HepG2 (cell line): ENCODE results near the gene PACS2. TPM values are rescaled to one million over a fixed set of nuclear protein-coding genes. Genes with fewer than 3 reads are reported as not detected.
"Not testable (repeated sequence)": the region's sequence is repeated elsewhere in the genome, so short reads cannot be mapped to it uniquely, and the experiment has no call there.

Source experiments
- ATAC-seq: fragments of 200-7000 bp; cut with Tn5 transposase; 3 replicates; pipeline ENCODE4 v1.9.1; 2020; ENCODE audit warnings: mild to moderate bottlenecking, moderate library complexity
- BruUV-seq: library from RNA; stranded (reverse); fragments of 400-500 nt; replicated peaks from 2 replicates; lab custom pipeline; 2021; lab: Mats Ljungman, UMichigan
- CTCF ChIA-PET: fragments of 300-600 bp; formaldehyde crosslinking; extraction: SDS; loops from one replicate; lab custom pipeline; 2021; ENCODE audit warnings: low total read pairs, inconsistent platforms, low intra/inter-chr PET ratio; lab: Yijun Ruan, JAX
- POLR2A ChIA-PET: fragments of 350-600 bp; sonication (Branson Sonifier 250); formaldehyde crosslinking; loops from one replicate; lab custom pipeline; 2020; ENCODE audit warnings: antibody characterized with exemption, inconsistent platforms; lab: Yijun Ruan, JAX
- DNase-seq: peaks from one replicate; pipeline ENCODE4 v3.0.0-alpha.2; 2015; ENCODE audit warnings: low spot score
- FAIRE-seq: peaks from 3 replicates; lab custom pipeline; 2011; peaks lifted over from hg19 to GRCh38; lab: Jason Lieb, UNC
- H2AFZ ChIP-seq: one replicate; pipeline ENCODE4 v1.6.1; 2011; ENCODE audit warnings: low read length, inconsistent platforms
- H3K27ac ChIP-seq: fragments of 300-600 bp; 3 replicates; pipeline ENCODE4 v1.8.0; 2011; ENCODE audit warnings: mixed run types, mild to moderate bottlenecking, mixed read lengths, low read length, inconsistent platforms; ENCODE audit not compliant: insufficient read depth; ENCODE audit errors: extremely low read length
- H3K27me3 ChIP-seq, 2 experiments: fragments of 200-600 bp in 1 of 2; 2 replicates in 1 of 2; 3 replicates in 1 of 2; pipeline versions ENCODE4 v1.6.0 to v1.8.0; 2011; ENCODE audit warnings: low read length in 2 of 2, mild to moderate bottlenecking in 2 of 2, moderate library complexity in 2 of 2, inconsistent platforms in 1 of 2; ENCODE audit not compliant: insufficient read depth in 2 of 2, control insufficient read depth in 1 of 2
- H3K36me3 ChIP-seq, 2 experiments: fragments of 200-600 bp in 1 of 2; replicated peaks in 1 of 2; 2 replicates in 1 of 2; 3 replicates in 1 of 2; pipeline versions ENCODE4 v1.5.1 to v1.8.0; 2011; ENCODE audit warnings: low read length in 2 of 2, inconsistent platforms in 1 of 2; ENCODE audit not compliant: insufficient read depth in 2 of 2, control insufficient read depth in 1 of 2
- H3K4me1 ChIP-seq: 2 replicates; pipeline ENCODE4 v1.5.1; 2012; ENCODE audit warnings: low read length, inconsistent platforms; ENCODE audit not compliant: insufficient read depth
- H3K4me2 ChIP-seq: 2 replicates; pipeline ENCODE4 v1.6.0; 2011; ENCODE audit warnings: low read depth, low read length, inconsistent platforms
- H3K4me3 ChIP-seq, 3 experiments: fragments of 200-600 bp in 1 of 3; sonication (generic), shearing (Covaris generic) in 1 of 3; replicated peaks in 1 of 3; 2 replicates each; pipeline ENCODE4 v1.5.1; 2011 to 2016; ENCODE audit warnings: low read length in 3 of 3, inconsistent platforms in 2 of 3, low read depth in 2 of 3, mild to moderate bottlenecking in 2 of 3, control low read depth in 1 of 3, mixed read lengths in 1 of 3; ENCODE audit not compliant: insufficient read depth in 1 of 3
- H3K79me2 ChIP-seq: one replicate; pipeline ENCODE4 v1.6.1; 2011; ENCODE audit warnings: low read length, inconsistent platforms; ENCODE audit not compliant: insufficient read depth
- H3K9ac ChIP-seq: 2 replicates; pipeline ENCODE4 v1.6.0; 2011; ENCODE audit warnings: mild to moderate bottlenecking, low read depth, low read length, inconsistent platforms; ENCODE audit not compliant: insufficient read depth
- H3K9me3 ChIP-seq: 2 replicates; pipeline ENCODE4 v1.5.1; 2012; ENCODE audit warnings: mild to moderate bottlenecking, low read length
- H4K20me1 ChIP-seq: 2 replicates; pipeline ENCODE4 v1.6.0; 2011; ENCODE audit warnings: inconsistent platforms, mild to moderate bottlenecking, low read length, moderate library complexity; ENCODE audit not compliant: insufficient read depth
- DRAP1 ChIP-seq: IDR thresholded peaks from 2 replicates; pipeline ENCODE4 v1.6.1; 2016; ENCODE audit warnings: missing genetic modification reagents, missing compliant biosample characterization
- ZFX ChIP-seq: sonication (generic); formaldehyde crosslinking; IDR thresholded peaks from 2 replicates; pipeline ENCODE4 v1.4.0; 2020; ENCODE audit warnings: mild to moderate bottlenecking, low read depth, missing genetic modification reagents, moderate library complexity
- WGBS: methylation state at CpG from one replicate; pipeline ENCODE4 v1.1.6; 2017; ENCODE audit warnings: low lambda C conversion rate; 5-methylcytosine and 5-hydroxymethylcytosine counted together
- in situ Hi-C: cut with HindIII; loops from 2 replicates; pipeline ENCODE4 v1.10.0; 2017; ENCODE audit warnings: low pct_unique_long_range_greater_than_20kb; ENCODE audit not compliant: extremely low pct_ligation_motif_present
- intact Hi-C: fragments of 100-400 bp; cut with micrococcal nuclease; formaldehyde crosslinking; loops from one replicate; pipeline ENCODE4 v1.10.0; 2022; ENCODE audit not compliant: unreplicated experiment
- polyA plus RNA-seq, 8 experiments: library from polyadenylated mRNA; depleted of rRNA in 3 of 8; stranded (reverse) in 7 of 8; unstranded in 1 of 8; fragments of >200 nt; fragmentation: Illumina TruSeq in 4 of 8; extraction: Trizol in 4 of 8; gene quantifications; 2 replicates each; pipeline versions ENCODE4 v1.2.1 to v1.2.3, GENCODE V29; 2011 to 2016; ENCODE audit warnings: low read depth in 4 of 8, missing spikeins in 1 of 8, mixed read lengths in 1 of 8; ENCODE audit not compliant: insufficient read depth in 1 of 8
- total RNA-seq, 5 experiments: library from RNA; depleted of rRNA; stranded (reverse); fragments of >200 nt; fragmentation: Illumina TruSeq; extraction: Trizol; gene quantifications; 2 replicates each; pipeline ENCODE4 v1.2.3, GENCODE V29; 2016; ENCODE audit warnings: low read depth in 1 of 5

Gene PACS2
- total and polyA plus RNA-seq, 2 of the 13 experiments (the other 11 are each of a cell fraction or from before 2014, with no cell fraction given), result 23.6 to 27.6 TPM

GRCh38 chr14:105277448-105277847, 37.1 kb upstream of the PACS2 start:
- H3K27me3 ChIP-seq, CTCF ChIA-PET, BruUV-seq, DNase-seq, FAIRE-seq, in situ Hi-C loops, H3K4me2 ChIP-seq, H3K9ac ChIP-seq, ATAC-seq, H3K36me3 ChIP-seq, intact Hi-C loops, H3K4me1 ChIP-seq, H3K27ac ChIP-seq, POLR2A ChIA-PET, H3K9me3 ChIP-seq, H2AFZ ChIP-seq, H3K4me3 ChIP-seq: not testable (repeated sequence)
- peaks cover 16% of the 10 kb centered on the region for H3K79me2 ChIP-seq
- peaks cover 11% of the 10 kb centered on the region; the same call in 1 of the 2 replicates for H4K20me1 ChIP-seq
- 97% methylated on average over 4 of the region's 4 CpGs for WGBS

- CTCF ChIA-PET, result no interaction called here
- Histone ChIP-seq H3K27ac (no peak overlapping the region), H3K9ac (no peak overlapping the region), H3K4me3 (no peak overlapping the region), H3K27me3 (no peaks in the 10 kb centered on the region), H3K9me3 (no peaks in the 10 kb centered on the region), H3K79me2 (peaks cover 22% of the 10 kb centered on the region), H4K20me1 (peaks cover 11% of the 10 kb centered on the region; the same call in 1 of the 2 replicates), H3K4me2 (no peak overlapping the region), H3K36me3 (peaks cover 4 to 14% of the 10 kb centered on the region in 2 experiments; a peak in 3 of 5 replicates), H3K4me1 (peaks cover 6% of the 10 kb centered on the region; the same call in 1 of the 2 replicates), H2AFZ (no peak overlapping the region)
- intact Hi-C loops (no loop called here), in situ Hi-C loops (loop anchor here (5.0 kb wide), 1 partner anchor 78 kb away; no protein-coding TSS in a partner anchor)
- DNase-seq (no peak), FAIRE-seq (no peak), ATAC-seq (no peak)
- POLR2A ChIA-PET, result no interaction called here
- no TSS peak for BruUV-seq
- TF ChIP-seq DRAP1 (CRISPR knock-in tag) (no peak), ZFX (CRISPR knock-in tag) (no peak)
- over 99% methylated on average over 17 of the region's 18 CpGs for WGBS
Measured at GRCh38 chr14:105279642-105280361, 34.7 kb upstream of the PACS2 start.
